WTC11 (cell line): ENCODE results near the gene FICD. TPM values are rescaled to one million over a fixed set of nuclear protein-coding genes. Genes with fewer than 3 reads are reported as not detected.

Experiments
- ATAC-seq: fragments of 200-7000 bp; cut with Tn5 transposase; 2 replicates; pipeline ENCODE4 v1.10.0; 2021; ENCODE audit warnings: mild to moderate bottlenecking, moderate library complexity
- CTCF ChIA-PET: fragments of 300-600 bp; sonication (Branson Sonifier 250); formaldehyde crosslinking; loops from one replicate; lab custom pipeline; 2021; ENCODE audit warnings: antibody characterized with exemption; lab: Charles Lee
- POLR2A ChIA-PET: fragments of 350-600 bp; sonication (Branson Sonifier 250); formaldehyde crosslinking; loops from one replicate; lab custom pipeline; 2021; ENCODE audit warnings: antibody characterized with exemption; lab: Charles Lee
- DNase-seq: peaks from one replicate; pipeline ENCODE4 v3.0.0; 2021; ENCODE audit warnings: low spot score
- H3K27ac Mint-ChIP-seq: 2 replicates; pipeline ENCODE4 v1.8.0; 2021; ENCODE audit warnings: mixed read lengths
- H3K27me3 Mint-ChIP-seq: 2 replicates; pipeline ENCODE4 v1.8.0; 2021; ENCODE audit warnings: low read depth, mild to moderate bottlenecking, moderate library complexity, mixed read lengths
- H3K36me3 Mint-ChIP-seq: 2 replicates; pipeline ENCODE4 v1.8.0; 2021; ENCODE audit warnings: mixed read lengths
- H3K4me1 Mint-ChIP-seq: 2 replicates; pipeline ENCODE4 v1.8.0; 2022; ENCODE audit warnings: mixed read lengths
- H3K4me3 Mint-ChIP-seq: 2 replicates; pipeline ENCODE4 v1.8.0; 2021; ENCODE audit warnings: mild to moderate bottlenecking, moderate library complexity, mixed read lengths
- H3K9me3 Mint-ChIP-seq: 2 replicates; pipeline ENCODE4 v1.8.0; 2021; ENCODE audit warnings: mixed read lengths
- ATF6 ChIP-seq: sonication (generic); formaldehyde crosslinking; IDR thresholded peaks from 2 replicates; pipeline ENCODE4 v1.8.1; 2023; ENCODE audit warnings: mild to moderate bottlenecking, missing genetic modification reagents
- CREB1 ChIP-seq: sonication (generic); formaldehyde crosslinking; IDR thresholded peaks from 2 replicates; pipeline ENCODE4 v1.8.0; 2023; ENCODE audit warnings: mild to moderate bottlenecking, missing genetic modification reagents
- EMX1 ChIP-seq: fragments of 250-450 bp; sonication (Bioruptor Pico); IDR thresholded peaks from 2 replicates; pipeline ENCODE4 v1.8.0; 2021; ENCODE audit warnings: mild to moderate bottlenecking
- IRF1 ChIP-seq: sonication (generic); formaldehyde crosslinking; IDR thresholded peaks from 2 replicates; pipeline ENCODE4 v1.8.0; 2023; ENCODE audit warnings: missing genetic modification reagents
- NFYB ChIP-seq: sonication (generic); formaldehyde crosslinking; conservative IDR thresholded peaks from 2 replicates; pipeline ENCODE4 v1.8.0; 2022; ENCODE audit warnings: low read depth, missing genetic modification reagents
- NR2C2 ChIP-seq: sonication (generic); formaldehyde crosslinking; IDR thresholded peaks from 2 replicates; pipeline ENCODE4 v1.8.0; 2022; ENCODE audit warnings: mild to moderate bottlenecking, missing genetic modification reagents
- PRDM15 ChIP-seq: sonication (generic); formaldehyde crosslinking; IDR thresholded peaks from 2 replicates; pipeline ENCODE4 v1.8.0; 2022; ENCODE audit warnings: missing genetic modification reagents
- TCF7 ChIP-seq: sonication (generic); formaldehyde crosslinking; IDR thresholded peaks from 2 replicates; pipeline ENCODE4 v1.8.0; 2022; ENCODE audit warnings: mild to moderate bottlenecking, low read depth, missing genetic modification reagents, moderate library complexity
- TEAD4 ChIP-seq: sonication (generic); formaldehyde crosslinking; IDR thresholded peaks from 2 replicates; pipeline ENCODE4 v1.8.0; 2022; ENCODE audit warnings: mild to moderate bottlenecking, missing genetic modification reagents
- TP53 ChIP-seq: sonication (generic); formaldehyde crosslinking; IDR thresholded peaks from 2 replicates; pipeline ENCODE4 v1.8.1; 2023; ENCODE audit warnings: mild to moderate bottlenecking, missing genetic modification reagents
- ZNF138 ChIP-seq: sonication (generic); formaldehyde crosslinking; conservative IDR thresholded peaks from 2 replicates; pipeline ENCODE4 v1.8.1; 2022; ENCODE audit warnings: mild to moderate bottlenecking, moderate library complexity, missing genetic modification reagents
- ZNF232 ChIP-seq: sonication (generic); formaldehyde crosslinking; IDR thresholded peaks from 2 replicates; pipeline ENCODE4 v1.8.0; 2022; ENCODE audit warnings: mild to moderate bottlenecking, missing genetic modification reagents
- ZNF263 ChIP-seq: sonication (generic); formaldehyde crosslinking; IDR thresholded peaks from 2 replicates; pipeline ENCODE4 v1.8.1; 2022; ENCODE audit warnings: low read depth, mild to moderate bottlenecking, moderate library complexity, missing genetic modification reagents
- total RNA-seq: library from RNA; stranded (reverse); gene quantifications from 3 replicates; pipeline ENCODE4 v1.2.3, GENCODE V29; 2021
- TF ChIP-seq, protein P1 (sequence below): sonication (generic); formaldehyde crosslinking; IDR thresholded peaks from 2 replicates; pipeline ENCODE4 v1.8.0; 2022; ENCODE audit warnings: mild to moderate bottlenecking, missing genetic modification reagents
- TF ChIP-seq, protein P2 (sequence below): fragments of 250-450 bp; sonication (Bioruptor Pico); conservative IDR thresholded peaks from 2 replicates; pipeline ENCODE4 v1.9.0; 2021; ENCODE audit warnings: mild to moderate bottlenecking
- TF ChIP-seq, protein P3 (sequence below): sonication (generic); formaldehyde crosslinking; IDR thresholded peaks from 2 replicates; pipeline ENCODE4 v1.8.0; 2022; ENCODE audit warnings: mild to moderate bottlenecking, missing genetic modification reagents

The FICD gene
- total RNA-seq, 1 experiment from 2014 or later: 6.3 TPM

GRCh38 chr12:108473400-108474055 lies 41.5 kb upstream of the FICD start:
- no peak for DNase-seq
- H3K27me3 Mint-ChIP-seq: no peaks in the 10 kb centered on the region
- no peak for TF ChIP-seq TCF7 (CRISPR knock-in tag)
- TF ChIP-seq ATF6 (CRISPR knock-in tag): no peak
- no peak for TF ChIP-seq IRF1 (CRISPR knock-in tag)
- TF ChIP-seq TEAD4 (CRISPR knock-in tag): no peak
- TF ChIP-seq CREB1: no peak
- TF ChIP-seq, protein P1, sequence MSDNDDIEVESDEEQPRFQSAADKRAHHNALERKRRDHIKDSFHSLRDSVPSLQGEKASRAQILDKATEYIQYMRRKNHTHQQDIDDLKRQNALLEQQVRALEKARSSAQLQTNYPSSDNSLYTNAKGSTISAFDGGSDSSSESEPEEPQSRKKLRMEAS (CRISPR knock-in tag): no peak
- TF ChIP-seq ZNF232 (CRISPR knock-in tag): no peak
- H3K36me3 Mint-ChIP-seq: no peaks in the 10 kb centered on the region
- POLR2A ChIA-PET: no interaction called here
- no peak overlapping the region for H3K4me3 Mint-ChIP-seq
- no peak for ATAC-seq
- 0 out of 2 replicates have a peak, but pooled peaks cover 3% of the 10 kb centered on the region for H3K4me1 Mint-ChIP-seq
- H3K27ac Mint-ChIP-seq: no peak overlapping the region
- CTCF ChIA-PET: interaction anchor here (1.2 to 1.6 kb wide), 2 partner anchors 22 to 236 kb away, joined by 3 read pairs; no protein-coding TSS in a partner anchor
- peaks cover 3% of the 10 kb centered on the region; the same call in 1 of the 2 replicates for H3K9me3 Mint-ChIP-seq

DNA sequence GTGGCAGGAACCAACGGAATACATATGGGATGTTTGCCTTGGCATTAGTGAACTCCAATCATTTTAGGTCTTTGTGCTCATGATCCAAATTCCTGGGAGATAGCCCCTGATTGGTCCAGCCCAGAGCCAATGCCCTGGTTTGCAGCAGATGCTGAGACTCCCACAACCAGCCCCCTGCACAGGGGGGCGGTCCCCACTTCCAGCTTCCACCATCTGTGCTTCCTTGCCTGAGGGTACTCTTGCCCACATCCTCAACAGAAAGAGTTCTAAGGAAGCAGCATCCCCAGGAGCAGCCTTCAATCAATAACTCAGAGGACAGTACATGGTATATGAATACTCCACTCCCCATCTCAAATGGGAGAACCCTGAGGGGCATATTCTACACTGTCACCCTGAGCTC lies 39.7 kb upstream of the FICD start:
- no peak for TF ChIP-seq NR2C2
- no peak for TF ChIP-seq EMX1 (CRISPR knock-in tag)
- no peak for TF ChIP-seq ZNF263 (CRISPR knock-in tag)
- no peak for TF ChIP-seq TCF7 (CRISPR knock-in tag)
- no peak for TF ChIP-seq IRF1 (CRISPR knock-in tag)

DNA sequence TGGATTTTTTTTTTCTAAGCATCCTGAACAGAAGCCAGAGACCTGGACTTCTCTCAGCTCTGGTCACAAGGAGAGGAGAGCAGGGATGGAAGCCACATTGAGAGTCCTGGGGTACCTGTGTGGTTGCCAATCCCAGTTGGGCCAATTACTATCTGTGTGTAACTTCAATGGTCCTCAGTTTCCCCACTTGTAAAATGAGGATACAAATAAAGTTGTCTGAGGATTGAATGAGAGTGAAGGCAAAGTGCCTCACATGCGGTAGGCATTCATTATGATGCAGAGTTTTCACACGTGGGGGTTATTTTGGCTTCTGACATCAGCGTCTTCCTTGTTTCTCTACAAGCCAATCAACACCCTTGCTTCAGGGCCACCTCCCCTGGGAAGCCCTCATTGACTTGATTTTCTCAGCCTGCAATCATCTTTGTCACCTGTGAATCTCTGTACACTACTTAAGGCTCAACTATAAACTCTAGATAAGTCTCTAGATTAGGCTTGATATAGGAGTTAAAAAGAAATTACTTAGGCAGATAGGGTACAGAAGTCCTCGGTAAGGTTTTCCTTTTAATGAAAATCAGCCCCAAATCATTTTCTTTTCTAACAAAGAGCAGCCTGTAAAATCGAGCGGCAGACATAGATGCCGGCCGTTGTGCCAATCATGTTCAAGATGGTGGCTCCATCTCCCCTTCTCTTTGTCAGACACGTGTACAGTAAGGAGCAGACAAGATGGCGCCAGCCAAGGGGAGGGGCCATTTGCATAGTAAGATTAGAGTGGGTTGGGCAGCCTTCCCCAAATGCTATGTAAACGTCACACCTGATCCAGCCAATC lies 37.8 kb upstream of the FICD start:
- H3K36me3 Mint-ChIP-seq: no peaks in the 10 kb centered on the region
- 0 out of 2 replicates have a peak, but pooled peaks cover 4% of the 10 kb centered on the region for H3K4me1 Mint-ChIP-seq
- peaks cover 12% of the 10 kb centered on the region for H3K9me3 Mint-ChIP-seq
- H3K4me3 Mint-ChIP-seq: no peak overlapping the region
- ChIA-PET CTCF (no interaction called here), POLR2A (no interaction called here)
- DNase-seq: no peak
- ATAC-seq: no peak
- no peak overlapping the region for H3K27ac Mint-ChIP-seq
- H3K27me3 Mint-ChIP-seq: no peaks in the 10 kb centered on the region
- TF ChIP-seq TP53 (no peak), PRDM15 (CRISPR knock-in tag) (no peak), NFYB (CRISPR knock-in tag) (no peak), ZNF138 (CRISPR knock-in tag) (no peak)
- TF ChIP-seq, protein P2, sequence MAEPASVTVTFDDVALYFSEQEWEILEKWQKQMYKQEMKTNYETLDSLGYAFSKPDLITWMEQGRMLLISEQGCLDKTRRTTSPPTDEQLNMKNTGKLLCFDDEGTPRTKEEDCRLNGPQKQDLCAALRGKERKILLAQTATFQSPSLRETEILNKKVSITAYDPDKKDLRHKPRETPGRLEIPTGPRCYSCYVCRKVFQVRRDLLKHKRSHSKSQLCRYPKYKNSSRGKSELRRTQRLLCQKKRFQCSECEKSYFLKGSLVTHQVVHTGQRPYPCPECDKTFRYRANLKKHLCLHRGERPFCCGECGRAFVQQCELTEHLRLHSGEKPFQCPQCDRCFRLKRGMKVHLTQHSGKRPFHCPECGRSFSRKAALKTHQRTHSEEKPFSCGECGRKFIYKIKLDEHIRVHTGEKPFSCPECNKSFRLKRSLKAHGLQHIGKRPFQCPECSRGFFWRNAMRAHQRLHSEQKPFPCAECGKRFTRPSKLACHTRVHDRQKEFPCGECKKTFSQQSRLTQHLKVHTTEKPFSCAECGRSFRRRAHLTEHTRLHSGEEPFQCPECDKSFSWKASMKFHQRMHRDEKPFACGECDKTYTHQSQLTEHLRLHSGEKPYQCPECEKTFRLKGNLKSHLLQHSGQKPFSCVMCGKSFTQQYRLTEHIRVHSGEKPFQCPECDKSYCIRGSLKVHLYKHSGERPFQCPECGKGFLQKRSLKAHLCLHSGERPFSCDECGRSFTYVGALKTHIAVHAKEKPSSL (CRISPR knock-in tag): no peak
- TF ChIP-seq, protein P3, sequence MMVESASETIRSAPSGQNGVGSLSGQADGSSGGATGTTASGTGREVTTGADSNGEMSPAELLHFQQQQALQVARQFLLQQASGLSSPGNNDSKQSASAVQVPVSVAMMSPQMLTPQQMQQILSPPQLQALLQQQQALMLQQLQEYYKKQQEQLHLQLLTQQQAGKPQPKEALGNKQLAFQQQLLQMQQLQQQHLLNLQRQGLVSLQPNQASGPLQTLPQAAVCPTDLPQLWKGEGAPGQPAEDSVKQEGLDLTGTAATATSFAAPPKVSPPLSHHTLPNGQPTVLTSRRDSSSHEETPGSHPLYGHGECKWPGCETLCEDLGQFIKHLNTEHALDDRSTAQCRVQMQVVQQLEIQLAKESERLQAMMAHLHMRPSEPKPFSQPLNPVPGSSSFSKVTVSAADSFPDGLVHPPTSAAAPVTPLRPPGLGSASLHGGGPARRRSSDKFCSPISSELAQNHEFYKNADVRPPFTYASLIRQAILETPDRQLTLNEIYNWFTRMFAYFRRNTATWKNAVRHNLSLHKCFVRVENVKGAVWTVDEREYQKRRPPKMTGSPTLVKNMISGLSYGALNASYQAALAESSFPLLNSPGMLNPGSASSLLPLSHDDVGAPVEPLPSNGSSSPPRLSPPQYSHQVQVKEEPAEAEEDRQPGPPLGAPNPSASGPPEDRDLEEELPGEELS (CRISPR knock-in tag): no peak

More for the DNA sequence above, 39.7 kb upstream of the FICD start:
- 0 out of 2 replicates have a peak, but pooled peaks cover 3% of the 10 kb centered on the region for H3K4me1 Mint-ChIP-seq
- peaks cover 10% of the 10 kb centered on the region for H3K9me3 Mint-ChIP-seq
- CTCF ChIA-PET: no interaction called here
- H3K27ac Mint-ChIP-seq: no peak overlapping the region
- POLR2A ChIA-PET: no interaction called here
- DNase-seq (no peak), ATAC-seq (no peak; the same call in 1 of the 2 replicates)
- no peak overlapping the region for H3K4me3 Mint-ChIP-seq
- H3K36me3 Mint-ChIP-seq: no peaks in the 10 kb centered on the region
- H3K27me3 Mint-ChIP-seq: no peaks in the 10 kb centered on the region
